HG03060 (cell line): ENCODE results near the gene TRMU.

Experiments
- ATAC-seq: cut with Tn5 transposase; IDR thresholded peaks from one replicate; pipeline ENCODE4 v1.9.1; 2021; ENCODE audit warnings: low read depth, moderate number of reproducible peaks; ENCODE audit not compliant: unreplicated experiment

The TRMU gene

GRCh38 chr22:46366801-46367706, 31.5 kb downstream of the TRMU start:
- no peak for ATAC-seq

GRCh38 chr22:46367707-46368191, 32.2 kb downstream of the TRMU start:
- no peak for ATAC-seq

DNA sequence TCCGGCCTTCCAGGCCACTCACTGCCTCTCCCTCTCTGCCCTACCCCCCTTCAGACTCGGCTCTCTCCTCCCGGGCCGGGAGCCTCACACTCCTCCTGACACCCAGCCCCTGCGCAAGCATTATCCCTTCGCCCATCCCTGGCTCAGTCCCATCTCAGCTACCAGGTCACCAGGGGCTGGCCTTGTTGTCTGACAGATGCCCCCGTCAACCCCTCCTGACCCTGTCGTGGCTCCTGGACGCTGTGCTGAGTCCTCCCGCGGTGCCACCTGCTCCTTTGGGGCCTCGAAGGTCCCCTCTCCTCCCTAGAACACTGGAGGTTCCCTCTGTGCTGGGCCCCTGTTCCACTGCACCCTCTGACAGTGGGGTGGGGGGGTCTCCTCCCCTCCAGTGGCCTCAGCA, 32.9 kb downstream of the TRMU start:
- no peak for ATAC-seq

GRCh38 chr22:46368871-46369715, 33.6 kb downstream of the TRMU start:
- ATAC-seq, result no peak

- no peak for ATAC-seq
Observed at GRCh38 chr22:46369716-46370583, 34.4 kb downstream of the TRMU start.

DNA sequence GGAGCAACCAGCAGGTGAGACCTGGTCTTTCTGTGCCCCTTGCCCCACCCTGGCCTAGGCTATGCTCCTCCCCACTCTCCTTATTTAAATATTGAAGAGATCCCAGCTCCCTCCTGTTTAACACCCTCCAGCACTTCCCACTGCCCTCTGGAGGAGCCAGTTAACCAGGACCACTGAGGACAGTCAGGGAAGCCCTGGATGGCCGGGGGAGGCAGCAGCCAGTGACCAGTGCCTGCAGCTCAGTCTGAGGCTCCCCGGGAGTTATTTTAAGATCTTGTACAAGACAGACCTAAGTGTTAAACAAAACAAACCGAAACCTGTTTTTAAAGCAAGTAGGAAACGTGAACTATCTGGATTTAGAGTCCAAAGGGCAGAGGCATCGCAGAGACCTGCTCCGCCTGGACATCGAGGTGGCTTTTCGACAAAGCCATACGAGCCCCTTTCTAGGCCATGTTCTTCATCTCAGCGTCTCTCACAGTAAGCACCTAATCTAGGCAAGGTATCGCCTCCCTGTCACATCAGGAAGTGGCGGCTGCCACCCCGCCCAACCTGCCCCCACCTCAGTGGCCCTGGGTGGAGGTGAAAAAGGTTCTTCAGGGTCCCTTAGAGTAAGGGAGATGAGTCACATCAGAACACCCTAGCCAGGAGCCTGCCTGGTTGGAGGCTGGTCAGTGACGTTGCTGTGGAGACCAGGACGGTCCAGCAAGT, 35.2 kb downstream of the TRMU start:
- ATAC-seq, result no peak

GRCh38 chr22:46371623-46372226, 36.2 kb downstream of the TRMU start:
- ATAC-seq, result no peak

DNA sequence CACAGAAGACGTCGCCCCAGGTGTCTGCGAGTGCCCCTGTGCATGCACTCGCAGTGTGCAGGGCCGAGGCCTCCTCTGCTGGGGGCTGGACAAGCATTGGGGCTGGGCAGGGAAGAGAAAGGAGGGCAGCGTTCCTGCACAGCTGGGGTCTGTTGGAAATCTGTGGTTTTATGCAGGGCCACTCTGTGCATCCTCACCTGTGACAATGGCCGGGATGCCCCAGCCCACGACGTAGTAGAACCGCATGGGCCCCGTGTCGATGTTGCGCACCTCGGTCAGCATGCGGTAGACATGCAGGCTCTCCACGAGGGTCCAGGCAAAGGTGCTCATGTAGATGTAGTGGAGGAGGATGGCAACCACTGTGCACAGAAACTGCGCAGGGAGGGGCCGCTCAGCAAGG, 37.2 kb downstream of the TRMU start:
- no peak for ATAC-seq

GRCh38 chr22:46373159-46373558, 37.6 kb downstream of the TRMU start:
- ATAC-seq, result no peak

- ATAC-seq, result no peak
Observed at GRCh38 chr22:46373921-46374662, 38.6 kb downstream of the TRMU start.

DNA sequence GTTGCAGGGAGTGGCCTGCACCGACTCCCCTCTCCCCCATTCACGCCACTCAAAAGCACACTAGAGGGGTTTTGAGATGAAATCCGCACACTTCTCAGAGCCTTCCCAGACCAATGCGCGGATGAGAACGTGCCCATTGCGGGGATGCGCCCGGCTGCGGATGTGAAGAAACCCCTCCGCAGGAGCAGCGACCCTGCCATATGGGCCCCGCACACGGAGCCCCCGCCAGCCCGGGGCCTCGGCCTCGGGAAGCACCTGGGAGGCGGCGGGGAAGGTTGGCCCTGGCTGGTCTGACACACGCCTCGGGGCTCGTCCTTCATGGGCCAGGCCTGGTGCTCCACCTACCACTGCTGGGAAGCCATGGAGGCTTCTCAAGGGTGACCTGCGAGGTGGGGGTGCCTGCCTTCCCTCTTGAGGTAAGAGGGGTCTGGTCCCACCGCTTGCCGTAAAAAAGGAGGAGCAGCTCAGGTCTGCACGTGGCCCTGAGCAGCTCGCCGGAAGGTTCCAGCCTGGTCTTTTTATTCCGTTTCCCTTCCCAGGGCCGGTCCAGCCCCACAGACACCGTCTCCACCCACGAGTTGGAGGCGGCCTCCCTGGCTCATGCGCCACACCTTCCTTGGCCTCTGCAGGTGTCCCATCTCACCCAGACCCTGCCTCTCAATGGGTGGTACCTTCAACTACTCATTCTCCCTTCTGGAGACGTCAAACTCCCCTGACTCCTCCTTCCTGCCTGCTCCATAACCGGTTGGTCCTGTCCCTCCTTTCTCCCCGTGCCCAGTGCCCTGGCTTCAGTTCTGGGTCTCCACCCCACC, 39.4 kb downstream of the TRMU start:
- no peak for ATAC-seq

DNA sequence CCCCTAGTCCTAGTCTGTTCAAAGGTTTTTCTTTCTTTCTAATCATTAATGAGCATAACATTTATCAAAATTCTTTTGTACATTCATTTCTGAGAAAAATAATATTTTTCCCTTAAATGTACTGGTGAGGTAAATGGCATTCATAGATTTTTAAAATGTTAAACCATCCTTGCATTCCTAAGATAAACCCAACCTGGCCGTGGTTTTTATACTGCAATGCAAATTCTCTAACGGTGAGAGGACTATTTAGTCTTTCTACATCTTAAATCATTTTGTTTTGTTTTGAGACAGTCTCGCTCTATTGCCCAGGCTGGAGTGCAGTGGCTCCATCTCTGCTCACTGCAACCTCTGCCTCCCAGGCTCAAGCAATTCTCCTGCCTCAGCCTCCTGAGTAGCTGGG, 40.6 kb downstream of the TRMU start:
- no peak for ATAC-seq

DNA sequence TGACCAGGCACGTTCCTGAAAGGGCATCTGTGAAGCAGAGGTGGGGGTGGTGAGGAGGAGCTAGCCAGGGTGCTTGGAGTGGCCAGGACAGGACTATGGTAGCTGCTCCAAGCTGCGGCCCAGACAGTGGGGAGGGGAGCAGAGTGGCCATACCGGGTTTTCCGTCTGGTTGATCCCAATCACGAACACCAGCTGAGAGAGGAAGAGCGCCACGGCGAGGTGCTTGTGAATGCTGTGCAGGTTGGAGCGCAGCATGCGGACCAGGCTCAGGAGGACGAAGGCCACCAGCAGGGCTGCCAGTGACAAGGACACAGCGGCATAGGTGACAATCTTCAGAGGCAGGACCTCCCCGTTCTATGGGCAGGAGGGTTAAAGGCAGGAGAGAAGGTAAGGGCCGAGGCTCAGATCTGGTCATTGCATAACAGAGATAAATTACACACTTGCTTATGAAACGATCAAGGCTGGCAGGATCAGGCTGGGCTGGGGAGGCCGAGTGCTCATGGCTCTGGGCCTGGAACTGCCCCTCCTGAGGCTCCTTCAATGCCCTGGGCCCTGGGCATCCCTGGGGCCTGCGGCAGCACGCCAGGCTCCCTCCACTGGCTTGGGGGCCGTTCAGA, 41.5 kb downstream of the TRMU start:
- no peak for ATAC-seq

- no peak for ATAC-seq
Observed at GRCh38 chr22:46377525-46378425, 42.3 kb downstream of the TRMU start.

- no peak for ATAC-seq
Observed at GRCh38 chr22:46378426-46379065, 43.0 kb downstream of the TRMU start.
